Progenitor cell of endocrine pancreas (in vitro differentiated cells): ENCODE results near the gene RAD9A. TPM values are rescaled to one million over a fixed set of nuclear protein-coding genes. Genes with fewer than 3 reads are reported as not detected.

Source experiments
- DNase-seq: peaks from one replicate; pipeline ENCODE4 v3.0.0; 2021; ENCODE audit warnings: low spot score; ENCODE audit not compliant: unreplicated experiment
- H3K27ac Mint-ChIP-seq: 2 replicates; pipeline ENCODE4 v1.8.0; 2021; ENCODE audit warnings: mild to moderate bottlenecking, moderate library complexity, mixed read lengths
- H3K27me3 Mint-ChIP-seq: 2 replicates; pipeline ENCODE4 v1.8.0; 2021; ENCODE audit warnings: mixed read lengths
- H3K36me3 Mint-ChIP-seq: 2 replicates; pipeline ENCODE4 v1.8.0; 2022; ENCODE audit warnings: mixed read lengths; ENCODE audit not compliant: insufficient read depth
- H3K4me1 Mint-ChIP-seq: 2 replicates; pipeline ENCODE4 v1.8.0; 2021; ENCODE audit warnings: low read depth, mixed read lengths
- H3K4me3 Mint-ChIP-seq: 2 replicates; pipeline ENCODE4 v1.8.0; 2021; ENCODE audit warnings: low read depth, mild to moderate bottlenecking, moderate library complexity, mixed read lengths
- H3K9me3 Mint-ChIP-seq: 2 replicates; pipeline ENCODE4 v1.8.0; 2021; ENCODE audit warnings: low read depth, mixed read lengths
- long read RNA-seq: library from polyadenylated mRNA; unstranded; transcript quantifications from one replicate; pipeline ENCODE4 v2.0.0, GENCODE V29; 2020
- total RNA-seq: library from RNA; stranded (reverse); gene quantifications from 2 replicates; pipeline ENCODE4 v1.2.1, GENCODE V29; 2021
- TF ChIP-seq, protein P1 (sequence below): fragments of 200-600 bp; sonication (generic); IDR thresholded peaks from one replicate; pipeline ENCODE4 v1.5.0; 2021; ENCODE audit warnings: antibody characterized with exemption, mild to moderate bottlenecking; ENCODE audit not compliant: unreplicated experiment

The RAD9A gene
- 39.0 and 49.1 TPM in 2 replicates for total RNA-seq
- long read RNA-seq, partial matches to known transcripts = 2 of 5 reads
- long read RNA-seq, other reads (novel, unspliced or antisense) = 3 of 5 reads

DNA sequence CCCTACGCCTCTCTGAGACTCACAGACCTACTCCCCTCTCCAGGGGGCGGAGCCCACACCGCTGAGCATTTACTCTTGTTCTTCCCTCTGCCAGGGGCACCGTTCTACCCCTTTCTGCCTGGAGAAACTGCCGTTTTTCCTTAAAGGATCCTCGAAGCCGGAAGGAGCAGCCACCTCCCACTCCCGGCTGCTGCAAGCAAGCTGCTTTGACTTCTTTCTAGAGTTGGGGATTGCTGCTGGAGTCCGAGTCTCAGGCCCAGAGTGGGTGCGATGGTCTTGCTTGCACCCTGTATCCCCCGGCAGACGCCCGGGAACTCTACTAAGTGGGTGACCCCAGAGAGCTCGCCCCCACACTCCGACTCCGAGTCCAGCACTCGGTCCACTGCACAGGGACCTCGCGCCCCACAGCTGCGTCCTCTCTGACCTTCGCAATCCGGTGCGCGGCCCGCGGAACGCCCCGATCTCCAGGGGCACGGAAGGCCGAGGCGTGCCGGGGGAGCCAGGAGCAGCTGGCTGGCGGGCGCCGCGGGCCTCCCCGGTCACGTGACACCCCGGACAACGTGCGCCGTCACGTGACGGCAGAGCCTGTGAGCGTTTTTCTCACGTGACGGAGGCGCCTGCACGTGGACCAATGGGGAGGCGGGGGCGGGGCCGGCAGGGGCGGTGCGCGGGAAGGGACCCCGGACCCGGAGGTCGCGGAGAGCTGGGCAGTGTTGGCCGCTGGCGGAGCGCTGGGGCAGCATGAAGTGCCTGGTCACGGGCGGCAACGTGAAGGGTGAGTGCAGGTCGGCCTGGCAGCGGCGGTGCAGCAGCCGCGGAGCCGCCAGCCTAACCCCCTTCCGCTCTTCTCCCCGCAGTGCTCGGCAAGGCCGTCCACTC lies at the start of gene RAD9A:
RAD9A (plus strand) TSS at position 683 of the 879 bp plus-strand sequence; CDS start at position 742, 59 bp downstream.
- peaks cover 5% of the 10 kb centered on the region for H3K36me3 Mint-ChIP-seq
- TF ChIP-seq, protein P1, sequence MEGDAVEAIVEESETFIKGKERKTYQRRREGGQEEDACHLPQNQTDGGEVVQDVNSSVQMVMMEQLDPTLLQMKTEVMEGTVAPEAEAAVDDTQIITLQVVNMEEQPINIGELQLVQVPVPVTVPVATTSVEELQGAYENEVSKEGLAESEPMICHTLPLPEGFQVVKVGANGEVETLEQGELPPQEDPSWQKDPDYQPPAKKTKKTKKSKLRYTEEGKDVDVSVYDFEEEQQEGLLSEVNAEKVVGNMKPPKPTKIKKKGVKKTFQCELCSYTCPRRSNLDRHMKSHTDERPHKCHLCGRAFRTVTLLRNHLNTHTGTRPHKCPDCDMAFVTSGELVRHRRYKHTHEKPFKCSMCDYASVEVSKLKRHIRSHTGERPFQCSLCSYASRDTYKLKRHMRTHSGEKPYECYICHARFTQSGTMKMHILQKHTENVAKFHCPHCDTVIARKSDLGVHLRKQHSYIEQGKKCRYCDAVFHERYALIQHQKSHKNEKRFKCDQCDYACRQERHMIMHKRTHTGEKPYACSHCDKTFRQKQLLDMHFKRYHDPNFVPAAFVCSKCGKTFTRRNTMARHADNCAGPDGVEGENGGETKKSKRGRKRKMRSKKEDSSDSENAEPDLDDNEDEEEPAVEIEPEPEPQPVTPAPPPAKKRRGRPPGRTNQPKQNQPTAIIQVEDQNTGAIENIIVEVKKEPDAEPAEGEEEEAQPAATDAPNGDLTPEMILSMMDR = peak; percentile 5
- H3K27me3 Mint-ChIP-seq = peaks cover 9% of the 10 kb centered on the region
- peak within 1 kb of the TSS; percentile 94 for H3K27ac Mint-ChIP-seq
- H3K4me3 Mint-ChIP-seq = peak within 1 kb of the TSS; percentile 84
- H3K9me3 Mint-ChIP-seq = no peaks in the 10 kb centered on the region
- peaks cover 17% of the 10 kb centered on the region for H3K4me1 Mint-ChIP-seq
- DNase-seq = peak; percentile 90

DNA sequence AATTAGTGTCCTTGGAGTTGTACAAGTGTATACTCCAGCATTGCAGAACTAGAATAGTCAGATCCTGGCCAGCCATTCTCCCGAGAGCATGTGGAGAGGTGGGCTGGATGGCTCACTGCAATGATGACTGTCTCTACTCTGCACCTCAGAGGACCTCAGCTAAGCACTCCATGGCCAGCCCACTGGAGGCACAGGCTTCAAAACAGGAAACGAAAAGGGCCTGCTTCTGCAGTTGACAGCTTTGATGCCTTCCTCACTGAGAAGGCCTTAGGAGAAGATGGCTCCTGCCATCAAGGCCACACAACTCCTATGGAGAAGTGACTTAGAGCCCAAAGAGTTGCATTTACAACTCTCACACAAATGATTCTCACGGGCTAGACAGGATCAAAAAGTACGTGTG lies 47.5 kb upstream of the RAD9A start:
- no peak for DNase-seq
- Mint-ChIP-seq H3K27me3 (no peaks in the 10 kb centered on the region), H3K4me3 (no peak overlapping the region), H3K4me1 (peaks cover 19% of the 10 kb centered on the region), H3K9me3 (no peaks in the 10 kb centered on the region), H3K27ac (peak overlapping the region; percentile 77), H3K36me3 (peaks cover 6% of the 10 kb centered on the region)
- TF ChIP-seq, protein P1 = no peak

DNA sequence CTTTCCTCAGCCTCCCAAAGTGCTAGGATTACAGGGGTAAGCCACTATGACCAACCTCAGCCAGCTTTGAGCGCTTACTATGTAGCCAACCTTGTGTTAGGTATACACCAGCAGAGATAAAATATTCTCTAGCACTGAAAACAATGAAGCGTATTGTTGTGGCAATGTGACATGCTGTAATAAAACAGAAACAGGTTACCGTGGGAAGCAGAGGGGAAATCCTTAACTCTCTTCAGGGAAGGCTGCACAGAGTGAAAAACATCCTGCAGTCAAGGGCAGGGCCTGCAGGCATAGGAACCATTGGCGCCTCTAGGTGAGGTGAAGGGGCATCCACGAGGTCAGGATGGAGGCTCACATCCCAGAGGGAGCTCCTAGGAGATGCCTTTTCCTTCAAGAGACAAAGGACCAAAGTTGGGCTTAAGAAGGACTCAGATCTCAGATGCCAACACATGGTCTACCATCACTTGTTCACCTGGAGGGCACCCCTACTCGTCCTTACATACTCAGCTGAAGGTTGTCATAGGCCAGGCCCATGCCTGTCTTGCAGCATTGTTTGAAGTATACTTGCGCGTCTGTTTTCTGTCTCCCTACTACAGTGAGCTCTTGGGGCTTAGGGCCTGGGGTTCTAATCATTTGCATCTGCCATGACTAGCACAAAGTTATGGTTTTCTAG lies 46.4 kb upstream of the RAD9A start:
- Mint-ChIP-seq H3K27ac (no peak overlapping the region), H3K4me3 (no peak overlapping the region), H3K9me3 (no peaks in the 10 kb centered on the region), H3K4me1 (peaks cover 19% of the 10 kb centered on the region), H3K27me3 (no peaks in the 10 kb centered on the region), H3K36me3 (peaks cover 6% of the 10 kb centered on the region)
- TF ChIP-seq, protein P1 = no peak
- DNase-seq = no peak

DNA sequence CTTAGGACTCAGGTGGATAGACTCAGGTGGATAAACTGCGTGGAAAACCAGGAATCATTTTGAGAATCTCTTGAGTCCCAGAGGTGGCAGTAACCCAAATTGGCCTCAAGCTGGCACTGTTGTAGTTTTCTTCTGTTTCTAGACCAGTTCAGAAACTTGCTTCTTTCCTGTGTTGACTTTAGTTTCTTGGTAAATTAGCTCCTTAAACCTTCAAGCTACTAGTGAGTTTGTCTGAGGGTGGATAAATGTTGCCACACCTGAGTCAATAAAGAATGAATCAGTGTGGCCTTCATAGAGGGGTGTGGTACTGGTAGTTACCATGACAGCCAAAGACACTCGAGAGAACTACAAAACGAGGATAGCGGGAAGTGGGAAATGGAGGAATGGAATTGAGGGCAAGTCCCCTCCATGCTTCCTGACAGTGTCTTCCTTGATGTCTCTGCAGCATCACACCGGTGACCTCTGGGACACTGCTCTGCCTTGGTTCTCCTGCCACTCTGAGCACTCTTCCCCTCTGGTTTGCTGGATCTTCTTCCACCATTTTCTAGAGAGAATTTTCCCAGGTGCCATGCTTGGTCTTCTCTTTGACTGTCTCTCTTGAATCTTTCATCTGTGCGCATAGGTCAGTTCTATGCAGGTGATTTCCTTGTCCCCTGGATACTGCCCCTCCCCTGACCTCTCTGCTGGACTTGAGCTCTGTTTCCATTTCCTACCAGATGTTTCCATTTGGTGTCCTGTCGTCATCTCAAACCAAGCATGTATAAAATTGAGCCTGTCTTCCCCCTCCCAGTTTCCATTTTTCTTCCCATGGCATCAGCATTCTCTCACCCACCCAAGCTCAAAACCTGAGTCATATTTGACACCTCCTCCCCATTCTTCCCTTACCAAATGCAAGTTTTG lies 45.6 kb upstream of the RAD9A start:
- no peak overlapping the region for H3K4me3 Mint-ChIP-seq
- peak overlapping the region; percentile 57 for H3K27ac Mint-ChIP-seq
- H3K27me3 Mint-ChIP-seq = no peaks in the 10 kb centered on the region
- H3K4me1 Mint-ChIP-seq = peaks cover 19% of the 10 kb centered on the region
- DNase-seq = no peak
- TF ChIP-seq, protein P1 = peak; percentile 65
- no peaks in the 10 kb centered on the region for H3K9me3 Mint-ChIP-seq
- H3K36me3 Mint-ChIP-seq = peaks cover 6% of the 10 kb centered on the region
